Choroid plexus epithelial cell (primary cell): ENCODE measurements around the gene TMA7B.

ENCODE experiments used
- DNase-seq: peaks from one replicate; pipeline ENCODE4 v3.0.0-alpha.2; 2010; ENCODE audit warnings: low read depth
- H3K4me3 ChIP-seq: 2 replicates; pipeline ENCODE4 v1.5.1; 2011; ENCODE audit warnings: low read depth, mild to moderate bottlenecking, control low read depth, low read length, moderate library complexity
- TF ChIP-seq, protein P1 (sequence below): conservative IDR thresholded peaks from 2 replicates; pipeline ENCODE4 v1.5.1; 2011; ENCODE audit warnings: low read depth, mild to moderate bottlenecking, control low read depth, inconsistent platforms, low read length, moderate library complexity

The TMA7B gene

DNA sequence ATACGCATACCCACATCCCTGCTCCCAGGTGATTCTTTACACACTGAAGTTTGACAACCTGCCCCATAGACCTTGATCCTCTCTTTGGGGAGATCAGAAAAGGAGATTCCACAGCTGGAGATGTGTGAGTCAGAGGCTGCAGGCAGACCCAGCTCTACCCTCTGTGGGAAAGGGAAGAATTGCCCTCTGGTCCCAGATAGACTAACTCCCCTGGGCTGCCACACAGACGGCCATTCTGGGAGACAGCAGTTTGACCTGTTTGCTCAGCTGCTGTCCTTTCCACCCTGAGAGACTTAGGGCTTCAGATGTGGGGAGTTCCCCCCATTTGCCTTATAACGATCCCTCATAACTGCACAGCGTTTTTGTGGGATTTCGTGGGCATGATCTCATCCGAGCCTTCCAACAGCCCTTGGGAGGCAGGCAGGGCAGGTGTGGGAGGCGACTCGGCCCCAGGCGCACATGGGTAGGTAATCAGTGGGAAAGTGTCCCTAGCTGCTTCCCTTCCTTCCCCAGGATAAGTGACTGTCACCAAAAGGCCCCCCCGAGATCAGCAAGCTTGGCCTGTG lies 48.6 kb downstream of the TMA7B start:
- TF ChIP-seq, protein P1, sequence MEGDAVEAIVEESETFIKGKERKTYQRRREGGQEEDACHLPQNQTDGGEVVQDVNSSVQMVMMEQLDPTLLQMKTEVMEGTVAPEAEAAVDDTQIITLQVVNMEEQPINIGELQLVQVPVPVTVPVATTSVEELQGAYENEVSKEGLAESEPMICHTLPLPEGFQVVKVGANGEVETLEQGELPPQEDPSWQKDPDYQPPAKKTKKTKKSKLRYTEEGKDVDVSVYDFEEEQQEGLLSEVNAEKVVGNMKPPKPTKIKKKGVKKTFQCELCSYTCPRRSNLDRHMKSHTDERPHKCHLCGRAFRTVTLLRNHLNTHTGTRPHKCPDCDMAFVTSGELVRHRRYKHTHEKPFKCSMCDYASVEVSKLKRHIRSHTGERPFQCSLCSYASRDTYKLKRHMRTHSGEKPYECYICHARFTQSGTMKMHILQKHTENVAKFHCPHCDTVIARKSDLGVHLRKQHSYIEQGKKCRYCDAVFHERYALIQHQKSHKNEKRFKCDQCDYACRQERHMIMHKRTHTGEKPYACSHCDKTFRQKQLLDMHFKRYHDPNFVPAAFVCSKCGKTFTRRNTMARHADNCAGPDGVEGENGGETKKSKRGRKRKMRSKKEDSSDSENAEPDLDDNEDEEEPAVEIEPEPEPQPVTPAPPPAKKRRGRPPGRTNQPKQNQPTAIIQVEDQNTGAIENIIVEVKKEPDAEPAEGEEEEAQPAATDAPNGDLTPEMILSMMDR: no peak
- H3K4me3 ChIP-seq: no peak overlapping the region
- DNase-seq: peak; percentile 40

GRCh38 chr22:40009292-40009774 lies 49.1 kb downstream of the TMA7B start:
- peak; percentile 62 for DNase-seq
- no peak overlapping the region for H3K4me3 ChIP-seq
- TF ChIP-seq, protein P1: no peak

GRCh38 chr22:40009951-40010671 lies 49.9 kb downstream of the TMA7B start:
- TF ChIP-seq, protein P1: no peak
- DNase-seq: peak; percentile 31
- no peak overlapping the region for H3K4me3 ChIP-seq

GRCh38 chr22:40010746-40011145 lies 50.5 kb downstream of the TMA7B start:
- H3K4me3 ChIP-seq: no peak overlapping the region
- TF ChIP-seq, protein P1: no peak
- no peak for DNase-seq
